Liver (tissue), 3 donors: ENCODE data around the gene VRK2.

Experiments
- GABPA ChIP-seq, 2 donors: IDR thresholded peaks in 1 of 2; conservative IDR thresholded peaks in 1 of 2; 2 replicates each; pipeline ENCODE4 v1.6.1; 2016; ENCODE audit warnings: antibody characterized with exemption in 2 of 2, mild to moderate bottlenecking in 1 of 2, moderate library complexity in 1 of 2
- JUND ChIP-seq, 2 donors: IDR thresholded peaks; 2 replicates each; pipeline ENCODE4 v1.6.1; 2016; ENCODE audit warnings: antibody characterized with exemption in 2 of 2
- RXRA ChIP-seq, 2 donors: IDR thresholded peaks; 2 replicates each; pipeline ENCODE4 v1.6.1; 2017 to 2018; ENCODE audit warnings: antibody characterized with exemption in 2 of 2, mild to moderate bottlenecking in 1 of 2
- TAF1 ChIP-seq: conservative IDR thresholded peaks from 2 replicates; pipeline ENCODE4 v1.6.1; 2016; ENCODE audit warnings: antibody characterized with exemption, mild to moderate bottlenecking
- YY1 ChIP-seq: IDR thresholded peaks from 2 replicates; pipeline ENCODE4 v1.6.1; 2016; ENCODE audit warnings: antibody characterized with exemption, mild to moderate bottlenecking
- TF ChIP-seq, protein P1 (sequence below): fragments of 150-350 bp; IDR thresholded peaks from 2 replicates; pipeline ENCODE4 v1.5.1; 2017; ENCODE audit warnings: improper control_type of control experiment, low read depth, low read length; ENCODE audit not compliant: missing input control
- TF ChIP-seq, protein P2 (sequence below): IDR thresholded peaks from 2 replicates; pipeline ENCODE4 v1.6.1; 2016; ENCODE audit warnings: antibody characterized with exemption
- donor health status: healthy.
- donor health status: healthy.

GRCh38 chr2:58010599-58010998, 36.0 kb upstream of the VRK2 start:
- TF ChIP-seq RXRA (IDR thresholded peaks at IDR 0.05) (no peak), TAF1 (no peak), GABPA (IDR thresholded peaks at IDR 0.05 in 1 of 2, conservative IDR thresholded peaks at IDR 0.05 in 1 of 2) (no peak), YY1 (no peak), JUND (IDR thresholded peaks at IDR 0.05) (no peak)
- TF ChIP-seq, protein P1, sequence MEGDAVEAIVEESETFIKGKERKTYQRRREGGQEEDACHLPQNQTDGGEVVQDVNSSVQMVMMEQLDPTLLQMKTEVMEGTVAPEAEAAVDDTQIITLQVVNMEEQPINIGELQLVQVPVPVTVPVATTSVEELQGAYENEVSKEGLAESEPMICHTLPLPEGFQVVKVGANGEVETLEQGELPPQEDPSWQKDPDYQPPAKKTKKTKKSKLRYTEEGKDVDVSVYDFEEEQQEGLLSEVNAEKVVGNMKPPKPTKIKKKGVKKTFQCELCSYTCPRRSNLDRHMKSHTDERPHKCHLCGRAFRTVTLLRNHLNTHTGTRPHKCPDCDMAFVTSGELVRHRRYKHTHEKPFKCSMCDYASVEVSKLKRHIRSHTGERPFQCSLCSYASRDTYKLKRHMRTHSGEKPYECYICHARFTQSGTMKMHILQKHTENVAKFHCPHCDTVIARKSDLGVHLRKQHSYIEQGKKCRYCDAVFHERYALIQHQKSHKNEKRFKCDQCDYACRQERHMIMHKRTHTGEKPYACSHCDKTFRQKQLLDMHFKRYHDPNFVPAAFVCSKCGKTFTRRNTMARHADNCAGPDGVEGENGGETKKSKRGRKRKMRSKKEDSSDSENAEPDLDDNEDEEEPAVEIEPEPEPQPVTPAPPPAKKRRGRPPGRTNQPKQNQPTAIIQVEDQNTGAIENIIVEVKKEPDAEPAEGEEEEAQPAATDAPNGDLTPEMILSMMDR = no peak
- TF ChIP-seq, protein P2, sequence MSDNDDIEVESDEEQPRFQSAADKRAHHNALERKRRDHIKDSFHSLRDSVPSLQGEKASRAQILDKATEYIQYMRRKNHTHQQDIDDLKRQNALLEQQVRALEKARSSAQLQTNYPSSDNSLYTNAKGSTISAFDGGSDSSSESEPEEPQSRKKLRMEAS = no peak
